ENCODE measurements around the gene VPS45.

Gene VPS45

DNA sequence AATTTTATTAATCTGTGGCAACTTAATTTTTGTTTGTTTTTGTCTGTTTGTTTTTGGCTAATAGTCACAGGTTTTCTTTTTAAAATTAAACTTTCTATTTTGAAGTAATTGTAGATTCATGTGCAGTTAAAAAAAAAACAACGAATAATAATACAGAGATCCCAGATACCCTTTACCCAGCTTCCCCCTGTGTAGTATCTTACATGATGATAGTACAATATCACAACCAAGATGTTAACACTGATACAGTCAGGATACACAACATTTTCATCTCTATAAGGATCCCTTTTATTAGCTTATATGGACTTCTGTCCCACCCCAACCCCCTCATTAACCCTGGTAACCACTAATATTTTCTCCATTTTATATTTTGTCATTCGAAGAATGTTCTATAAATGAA, 5.9 kb downstream of the VPS45 start:
- no peak for DNase-seq

DNA sequence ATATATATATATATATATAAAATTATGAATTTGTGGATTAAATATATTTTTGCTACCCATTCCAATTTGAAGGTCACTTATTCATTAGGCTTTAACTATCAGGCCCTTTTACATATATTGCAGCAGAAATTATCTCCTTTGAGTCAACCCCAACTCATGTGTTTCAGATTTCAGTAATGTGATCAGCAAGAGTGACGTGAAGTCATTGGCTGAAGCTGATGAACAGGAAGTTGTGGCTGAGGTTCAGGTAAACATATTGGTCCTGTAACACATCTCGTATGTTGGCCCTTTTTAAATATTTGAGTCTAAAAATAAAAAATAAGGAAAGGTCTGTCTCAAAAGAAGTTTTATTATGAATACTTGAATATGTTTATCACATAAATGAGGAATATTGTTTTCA, 8.5 kb downstream of the VPS45 start:
- DNase-seq, result no peak

DNA sequence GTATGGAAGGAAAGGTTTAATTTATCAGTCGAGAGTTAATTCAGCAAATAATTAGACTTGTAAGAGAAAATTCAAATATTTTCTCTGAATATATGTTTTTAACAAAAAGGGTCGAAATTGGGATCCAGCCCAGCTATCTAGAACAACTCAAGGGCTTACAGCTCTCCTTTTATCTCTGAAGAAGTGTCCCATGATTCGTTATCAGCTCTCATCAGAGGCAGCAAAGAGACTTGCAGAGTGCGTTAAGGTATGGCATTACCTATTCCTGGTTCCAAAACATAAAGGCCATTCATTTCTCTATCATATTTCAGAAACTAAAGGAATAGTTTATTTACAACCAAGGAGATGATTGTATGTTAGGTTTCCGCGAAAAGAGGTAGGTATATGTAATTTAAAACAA, 9.4 kb downstream of the VPS45 start:
- DNase-seq, result no peak

DNA sequence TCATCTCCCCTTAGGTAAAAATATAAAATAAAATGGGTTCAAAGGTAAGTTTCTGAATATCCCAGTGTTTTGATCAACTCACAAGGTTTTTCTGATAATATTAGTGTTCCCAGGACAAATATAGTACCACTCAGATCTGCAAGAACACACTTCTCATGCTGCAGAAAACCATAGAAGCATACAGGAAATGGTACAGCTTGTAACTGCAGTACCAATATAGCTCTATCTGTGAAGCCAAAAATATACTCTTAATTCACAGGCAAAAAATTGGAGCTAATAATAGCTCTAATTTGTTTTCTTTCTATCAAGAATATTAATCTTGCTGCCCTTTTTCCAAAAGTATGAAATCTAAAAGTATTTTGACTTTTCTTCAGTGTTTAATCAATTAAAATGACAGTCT, 13.2 kb downstream of the VPS45 start:
- DNase-seq, result no peak

DNA sequence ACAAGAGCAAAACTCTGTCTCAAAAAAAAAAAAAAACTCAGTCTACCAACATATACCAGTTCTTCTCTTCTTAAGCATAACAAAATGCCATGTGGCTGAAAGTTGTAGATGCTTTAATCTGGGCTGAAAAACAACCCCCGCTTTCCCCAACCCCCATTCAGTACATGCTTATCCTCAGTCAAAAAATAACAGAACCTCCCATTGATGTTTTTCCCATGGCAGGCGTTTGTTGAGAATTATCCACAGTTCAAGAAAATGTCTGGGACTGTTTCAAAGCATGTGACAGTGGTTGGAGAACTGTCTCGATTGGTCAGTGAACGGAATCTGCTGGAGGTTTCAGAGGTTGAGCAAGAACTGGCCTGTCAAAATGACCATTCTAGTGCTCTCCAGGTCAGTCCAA, 14.9 kb downstream of the VPS45 start:
- DNase-seq, result no peak

DNA sequence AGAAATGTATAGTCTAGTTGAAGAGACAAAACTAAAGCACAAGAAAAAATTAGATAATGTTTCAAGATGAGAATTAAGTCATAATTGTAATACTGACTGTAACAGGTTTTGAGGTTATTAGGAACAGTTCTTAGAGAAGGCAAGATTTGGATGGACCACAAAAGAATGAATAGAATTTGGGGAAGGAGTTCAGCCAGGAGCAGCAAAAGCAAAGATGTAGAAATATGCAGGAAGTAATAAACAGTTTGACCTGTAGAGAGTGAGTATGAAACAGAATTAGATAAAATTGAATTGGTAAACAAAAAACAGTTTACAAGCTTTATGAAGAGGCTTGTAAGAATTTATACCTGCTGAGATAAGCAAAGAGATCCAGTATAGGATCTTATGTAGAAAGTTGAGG, 16.3 kb downstream of the VPS45 start:
- DNase-seq, result no peak

DNA sequence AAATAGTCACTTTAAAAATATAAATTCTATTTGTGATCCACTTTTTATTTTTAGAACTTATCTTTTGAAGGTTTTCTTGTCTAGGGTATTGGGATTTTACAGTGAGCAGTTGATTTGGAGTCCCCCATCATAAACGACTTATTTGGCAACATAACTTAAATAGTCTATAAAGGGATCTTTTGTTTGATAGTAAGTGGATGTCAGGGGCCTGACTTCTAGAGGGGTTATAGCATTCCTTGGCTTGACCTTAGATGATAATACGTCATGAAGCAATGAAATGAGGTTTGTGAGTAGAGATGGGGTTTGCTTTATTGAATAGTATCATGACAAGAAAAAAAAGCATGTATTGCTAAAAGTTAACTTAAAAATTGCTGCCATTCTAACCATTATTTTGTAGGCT, 17.8 kb downstream of the VPS45 start:
- no peak for DNase-seq

DNA sequence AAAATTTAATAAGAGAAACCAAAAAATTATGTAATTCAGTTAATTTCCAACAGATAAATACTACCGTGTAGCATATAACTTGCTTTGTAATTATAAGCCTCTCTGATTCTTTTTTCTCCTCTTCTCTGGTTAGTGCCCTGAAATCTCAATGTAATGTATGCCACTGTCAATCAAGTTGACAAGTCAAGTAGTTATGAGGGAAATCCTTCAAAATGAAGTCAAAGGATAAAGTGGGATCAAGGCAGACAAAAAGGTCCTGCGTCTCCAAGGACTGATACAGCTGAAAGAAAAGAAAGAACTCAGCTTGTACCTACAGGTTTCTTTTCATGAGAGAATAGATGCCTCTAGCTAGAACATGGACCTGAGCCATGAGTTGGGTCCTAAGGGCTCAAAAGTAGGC, 19.8 kb downstream of the VPS45 start:
- DNase-seq, result no peak

DNA sequence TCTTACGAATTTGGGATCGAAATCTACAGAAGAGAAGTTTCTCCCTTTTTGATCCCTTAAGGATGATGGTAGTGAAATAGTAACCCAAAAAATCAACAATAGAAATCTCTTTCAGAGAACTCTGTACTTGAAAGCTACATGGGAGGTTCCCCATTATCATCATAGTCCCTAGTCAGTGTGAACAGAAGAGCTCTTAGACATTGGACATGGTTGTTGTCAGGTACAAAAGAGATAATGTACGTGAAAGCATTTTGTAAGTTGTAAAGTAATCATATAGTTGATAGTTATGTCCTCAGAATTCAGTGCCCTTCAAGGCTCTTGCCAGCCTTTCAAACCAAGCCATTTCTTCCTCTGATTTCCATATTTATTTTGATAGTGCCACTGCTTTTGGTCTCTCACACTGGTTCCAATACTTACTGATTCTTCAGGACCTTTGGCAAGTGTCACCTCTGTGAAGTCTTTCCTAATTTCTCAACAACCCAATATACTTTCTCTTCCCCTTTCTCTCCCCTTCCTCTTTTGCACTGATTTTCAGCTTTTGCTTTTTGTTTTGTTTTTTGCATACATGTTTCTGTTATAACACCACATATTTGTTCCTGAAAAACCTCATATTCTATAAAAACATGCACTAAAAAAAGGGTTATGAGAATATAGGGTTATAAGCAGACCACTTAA, 22.4 kb downstream of the VPS45 start:
- no peak for DNase-seq

DNA sequence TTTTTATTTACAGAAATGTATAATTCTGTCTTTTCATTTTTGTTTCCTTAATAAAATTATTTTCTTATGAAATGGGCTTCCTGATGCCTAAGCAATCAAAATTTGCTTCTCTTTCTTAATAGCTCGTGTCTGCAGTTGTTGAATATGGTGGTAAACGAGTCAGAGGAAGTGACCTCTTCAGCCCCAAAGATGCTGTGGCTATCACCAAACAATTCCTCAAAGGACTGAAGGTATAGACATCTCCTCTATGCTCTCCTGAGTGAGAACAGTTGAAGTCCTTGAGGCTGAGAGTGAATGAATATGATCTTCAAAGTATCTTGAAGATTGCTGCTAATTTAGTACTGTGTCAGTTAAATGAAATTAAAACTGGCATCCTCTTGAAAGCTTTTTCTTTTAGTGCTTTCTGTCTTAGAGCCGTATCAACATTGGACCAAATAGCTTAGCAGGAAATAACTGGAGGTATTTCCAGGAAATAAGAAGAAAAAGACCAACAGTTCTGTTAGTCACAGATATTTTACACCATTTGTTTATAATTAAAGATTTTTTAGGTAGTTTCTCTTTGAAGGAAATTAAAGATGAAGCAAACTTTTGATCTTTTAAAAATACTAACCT, 24.7 kb downstream of the VPS45 start:
- no peak for DNase-seq

DNA sequence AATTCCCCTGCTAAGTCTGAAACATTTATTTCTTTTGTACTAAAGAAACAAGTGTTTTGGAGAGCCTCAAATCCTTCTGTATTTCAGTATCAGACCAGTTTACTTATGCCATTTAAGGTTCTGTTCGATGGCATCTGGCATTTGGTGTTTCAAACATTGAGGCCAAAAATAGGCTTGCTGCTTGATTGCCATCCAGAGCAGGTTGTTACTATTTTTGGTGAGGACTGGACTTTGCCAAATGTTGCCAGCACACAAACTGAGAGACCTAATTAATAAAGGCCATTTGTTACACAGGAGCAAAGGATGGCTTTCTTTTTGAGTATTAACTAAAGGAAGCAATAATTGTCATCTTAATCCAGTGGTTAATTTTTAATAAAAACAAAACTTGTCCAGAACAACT, 26.2 kb downstream of the VPS45 start:
- DNase-seq, result no peak

DNA sequence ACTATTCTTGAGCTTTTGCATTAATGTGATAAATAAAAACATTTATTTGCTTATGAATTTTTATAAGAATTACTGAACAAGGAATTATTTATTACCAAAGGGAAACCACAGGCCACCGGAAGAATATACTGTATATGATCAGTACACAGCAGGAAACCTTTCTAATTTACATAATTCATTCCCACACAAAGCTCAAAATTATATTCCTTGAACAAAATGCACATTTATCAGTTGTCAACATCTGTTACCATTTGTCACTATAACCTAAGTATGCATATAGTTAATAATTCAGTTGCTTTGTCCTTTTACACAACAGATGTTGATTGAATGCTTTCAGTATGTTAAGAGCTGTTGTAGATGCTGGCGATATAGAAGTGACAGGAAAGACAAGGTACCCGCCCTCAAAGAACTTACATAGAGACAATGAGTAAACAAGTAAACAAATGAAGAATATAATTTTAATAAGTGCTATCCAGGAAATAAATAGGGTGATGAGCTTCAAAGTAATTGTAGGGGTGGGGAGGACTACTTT, 27.2 kb downstream of the VPS45 start:
- no peak for DNase-seq

DNA sequence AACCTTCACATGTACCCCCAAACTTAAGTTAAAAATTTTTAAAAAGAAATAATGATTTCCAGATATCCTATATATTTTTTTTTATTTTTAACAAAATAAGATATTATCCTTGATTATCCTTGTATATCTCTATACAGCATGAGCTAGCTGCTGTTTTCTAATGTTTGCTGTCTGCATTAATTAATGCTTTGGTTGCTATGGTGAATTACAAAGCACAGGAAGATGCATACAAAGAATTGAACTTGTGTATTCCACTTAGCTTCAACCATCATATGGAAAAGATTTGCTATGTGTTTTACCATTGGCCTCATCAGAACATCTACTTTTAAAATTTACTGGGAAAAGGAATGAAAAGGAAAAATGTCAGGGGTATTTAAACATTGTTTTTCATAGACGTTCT, 35.4 kb downstream of the VPS45 start:
- no peak for DNase-seq

DNA sequence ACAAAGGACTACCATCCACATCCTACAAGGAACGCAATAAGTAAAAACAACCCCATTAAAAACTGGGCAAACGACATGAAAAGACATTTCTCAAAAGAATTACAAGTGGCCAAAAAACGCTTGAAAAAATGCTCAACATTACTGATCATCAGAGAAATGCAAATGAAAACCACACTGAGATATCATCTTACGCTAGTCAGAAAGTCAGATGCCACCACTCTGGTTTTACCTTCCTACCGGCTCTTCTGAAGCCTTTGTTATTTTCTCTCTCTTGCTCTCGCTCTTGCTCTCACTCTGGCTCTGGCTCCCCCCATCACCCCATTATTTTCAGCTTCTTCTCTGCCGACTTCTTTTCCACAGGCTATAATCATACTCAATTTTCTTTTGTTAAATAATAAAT, 38.8 kb downstream of the VPS45 start:
- DNase-seq, result no peak

DNA sequence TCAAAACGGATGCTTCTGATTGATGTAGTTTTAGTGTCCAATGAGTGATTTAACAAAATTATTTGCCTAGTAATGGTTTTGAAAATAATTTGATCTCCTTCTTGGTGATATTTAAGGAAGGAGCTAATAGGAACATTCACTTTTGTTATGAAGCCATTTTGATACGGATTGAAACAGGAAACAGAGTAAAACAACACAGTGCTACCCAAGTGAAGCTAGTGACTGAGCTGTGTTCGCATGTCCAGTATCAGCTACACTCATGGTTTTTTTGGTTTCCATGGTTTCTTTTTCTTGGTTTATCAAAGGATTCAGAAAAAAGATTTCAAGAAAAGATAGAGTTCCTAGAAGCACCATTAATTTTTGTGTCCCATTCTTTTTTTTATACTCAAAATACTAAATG, 42.0 kb downstream of the VPS45 start:
- no peak for DNase-seq

DNA sequence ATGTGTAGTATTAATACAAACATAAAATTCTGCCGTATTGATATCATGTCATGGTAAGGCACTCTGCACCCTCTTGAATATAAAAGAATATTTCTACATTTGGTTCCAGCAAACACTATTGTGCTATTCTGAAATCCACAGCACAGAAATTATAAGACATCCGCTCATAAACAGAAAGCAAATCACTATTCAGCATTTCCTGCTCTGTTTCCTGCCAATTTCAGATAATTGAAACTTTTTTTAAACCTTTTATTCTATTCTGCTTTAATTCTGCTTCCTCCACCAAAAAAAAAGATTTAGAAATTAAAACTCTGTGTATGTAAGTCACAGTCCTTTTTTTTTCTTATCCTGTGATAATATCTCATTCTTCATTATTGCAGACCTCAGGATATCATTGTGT, 42.5 kb downstream of the VPS45 start:
- no peak for DNase-seq

DNA sequence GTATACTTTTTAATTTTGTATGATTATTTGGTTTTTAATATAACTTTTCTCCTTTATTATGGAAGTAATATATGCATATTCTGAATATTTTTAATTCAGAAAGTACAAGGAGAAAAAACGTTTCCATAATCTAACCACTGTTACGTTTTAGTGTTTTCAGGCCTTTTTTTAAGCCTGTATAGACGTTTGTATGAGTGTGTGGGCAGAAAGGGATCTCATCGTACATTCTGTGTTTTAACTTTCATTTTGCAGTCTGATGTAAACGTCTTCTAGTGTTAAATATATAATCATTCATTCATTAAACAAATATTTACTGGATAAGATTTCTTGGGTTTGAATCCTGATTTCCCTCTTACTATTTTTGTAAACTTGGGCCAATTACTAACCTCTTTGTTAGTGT, 44.1 kb downstream of the VPS45 start:
- DNase-seq, result no peak

DNA sequence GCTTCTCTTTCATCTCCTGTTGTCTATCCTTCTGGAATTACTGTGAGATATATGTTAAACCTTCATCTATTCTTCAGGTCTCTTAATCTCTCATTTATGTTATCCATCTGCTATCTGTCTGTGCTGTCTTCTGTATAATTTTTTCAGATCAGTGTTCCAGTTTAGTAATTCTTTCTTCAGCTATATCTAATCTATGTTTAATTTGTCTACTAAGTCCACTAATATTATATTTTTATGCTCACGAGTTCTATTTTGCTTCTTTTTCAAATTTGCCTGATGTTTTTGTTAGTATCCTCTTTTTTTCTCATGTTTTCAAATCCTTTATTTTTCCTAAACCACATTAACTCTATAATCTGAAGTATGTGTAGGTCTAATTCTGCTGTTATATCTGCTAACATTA, 47.5 kb downstream of the VPS45 start:
- no peak for DNase-seq

DNA sequence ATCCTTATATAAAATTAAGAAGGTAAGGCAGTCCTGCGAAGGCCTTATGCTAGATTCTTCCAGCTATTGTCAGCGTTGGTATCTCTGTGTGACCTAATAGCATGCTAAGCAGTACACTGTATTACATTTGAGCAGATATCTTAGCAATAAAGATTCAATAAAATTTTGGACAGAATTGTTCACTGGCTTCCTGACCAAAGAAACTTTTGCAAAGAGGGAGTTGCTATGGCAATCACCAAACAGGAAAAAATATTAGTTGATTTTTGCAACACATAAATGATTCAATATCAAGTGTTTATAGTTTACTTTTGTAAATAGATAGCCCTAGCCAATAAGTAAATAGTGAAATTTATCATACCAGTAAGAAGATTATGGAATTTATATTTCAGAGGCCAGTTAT, 51.1 kb downstream of the VPS45 start:
- DNase-seq, result no peak

DNA sequence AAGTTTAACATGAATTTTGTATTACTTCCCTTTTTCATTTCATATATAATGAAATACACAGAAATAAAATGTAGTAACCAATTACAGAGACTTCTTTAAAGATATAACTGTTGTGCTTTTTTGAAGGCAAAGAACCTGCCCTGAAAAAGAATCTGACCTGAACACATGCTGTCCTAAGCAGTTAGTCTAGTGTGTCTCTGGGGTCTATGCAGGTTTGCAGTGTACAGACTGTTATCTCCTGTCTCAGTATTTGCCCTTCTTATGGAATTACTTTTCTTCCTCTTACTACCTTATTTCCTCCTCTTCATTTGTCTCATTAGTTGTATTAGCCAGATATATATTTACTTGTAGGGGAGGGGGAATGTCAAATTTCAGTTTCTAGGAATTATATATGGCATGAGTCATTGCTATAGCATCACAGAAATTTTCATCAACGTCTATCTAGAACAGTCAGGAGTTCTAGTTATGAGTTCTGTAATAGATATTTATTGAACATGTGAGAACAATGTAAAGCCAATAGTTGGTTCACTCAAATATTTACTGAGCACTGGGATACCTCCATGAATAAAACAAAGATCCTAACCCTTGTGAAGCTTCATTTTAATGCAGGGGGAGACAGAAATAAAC, 53.8 kb downstream of the VPS45 start:
- no peak for DNase-seq

DNA sequence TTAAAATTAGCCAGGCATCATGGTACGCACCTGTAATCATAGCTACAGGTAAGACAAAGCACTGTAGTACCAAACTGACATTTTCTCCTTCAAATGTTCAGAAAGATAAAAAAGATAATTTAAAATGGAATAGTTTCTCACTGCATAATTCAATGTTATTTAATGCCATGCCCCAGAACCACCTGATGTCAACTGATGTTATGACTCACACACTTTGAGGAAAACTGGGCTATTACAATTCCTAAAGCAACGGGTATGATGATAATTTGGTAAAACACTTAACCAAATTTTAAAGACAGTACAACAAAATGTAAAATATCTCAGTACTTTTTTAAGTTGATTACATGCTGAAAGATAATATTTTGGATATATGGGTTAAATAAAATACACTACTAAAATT, 59.2 kb downstream of the VPS45 start:
- DNase-seq, result no peak

DNA sequence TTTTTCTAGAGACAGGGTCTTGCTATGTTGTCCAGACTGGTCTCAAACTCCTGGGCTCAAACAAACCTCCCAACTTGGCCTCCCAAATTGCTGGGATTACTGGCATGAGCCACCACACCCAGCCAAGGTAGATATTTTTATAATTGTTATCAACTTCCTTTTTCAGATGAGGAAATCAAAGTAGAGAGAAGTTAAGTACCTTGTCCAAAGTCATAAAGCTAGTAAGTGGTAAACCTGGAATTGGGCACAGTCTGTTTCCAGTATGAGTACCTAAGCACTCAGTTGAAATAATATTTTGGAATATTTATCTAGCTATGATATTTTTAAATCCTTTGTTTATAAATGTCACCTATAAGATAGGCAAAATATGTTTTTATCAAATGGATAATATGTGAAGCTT, 59.9 kb downstream of the VPS45 start:
- DNase-seq, result no peak

DNA sequence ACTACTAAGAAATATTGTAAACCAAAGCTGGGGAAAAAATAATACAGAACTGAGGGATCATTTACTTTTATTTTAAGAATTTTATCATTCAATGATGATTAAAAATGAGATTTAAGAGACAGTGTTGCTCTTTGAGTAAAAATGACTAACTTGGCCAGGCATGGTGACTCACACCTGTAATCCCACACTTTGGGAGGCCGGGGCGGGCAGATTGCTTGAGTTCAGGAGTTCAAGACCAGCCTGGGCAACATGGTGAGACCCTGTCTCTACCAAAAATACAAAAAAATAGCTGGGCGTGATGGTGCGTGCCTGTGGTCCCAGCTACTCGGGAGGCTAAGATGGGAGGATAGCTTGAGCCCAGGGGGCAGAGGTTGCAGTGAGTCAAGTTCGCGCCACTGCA, 60.3 kb downstream of the VPS45 start:
- peak; percentile 66 for DNase-seq

DNA sequence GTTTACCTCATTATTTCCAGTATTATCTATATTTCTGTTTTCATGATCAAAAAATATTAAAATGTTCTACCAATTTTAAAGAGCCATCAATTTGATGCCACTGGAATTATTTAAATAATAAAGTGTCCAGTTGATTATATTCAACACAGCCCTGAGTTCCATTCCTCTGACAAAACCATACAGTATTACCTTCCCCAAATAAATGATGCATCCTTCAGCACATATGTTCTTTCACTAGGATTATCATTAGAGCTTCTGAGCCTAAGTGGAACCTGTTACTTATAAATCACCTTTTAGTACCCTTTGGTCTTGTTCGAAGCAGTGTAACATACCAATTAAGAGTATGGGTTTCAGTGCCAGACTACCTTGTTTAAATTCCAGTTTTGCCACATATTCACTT, 64.8 kb downstream of the VPS45 start:
- DNase-seq, result no peak

DNA sequence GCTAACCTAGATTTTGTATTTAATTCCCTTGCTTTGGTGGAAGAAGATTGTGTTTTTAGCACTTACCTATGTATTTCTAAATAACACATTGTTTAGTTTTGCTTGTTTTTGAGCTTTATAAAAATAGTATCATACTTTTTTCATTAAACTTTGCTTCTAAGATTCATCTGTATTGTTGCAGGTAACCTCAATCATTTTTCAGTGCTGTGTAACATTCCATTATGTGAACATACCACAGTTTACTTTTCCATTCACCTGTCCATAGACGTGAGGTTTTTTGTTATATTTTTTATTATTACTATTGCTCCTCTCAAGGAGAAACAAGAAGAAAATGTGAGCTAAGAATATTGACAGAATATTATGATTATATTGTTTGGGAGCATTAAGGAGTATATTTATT, 67.0 kb downstream of the VPS45 start:
- DNase-seq, result no peak
